Measurements from ENCODE around the gene PAPOLG. TPM values are rescaled to one million over a fixed set of nuclear protein-coding genes. Genes with fewer than 3 reads are reported as not detected.
A peak's percentile ranks its signal among the peaks of the same experiment; 100 is the strongest.

Gene PAPOLG
- 10 to 100 TPM; 22.8 to 24.6 (median 23.3) TPM for polyA plus RNA-seq (ENCODE audit: insufficient read length in 3 of 3)

- DNase-seq (ENCODE audit: low read depth in 3 of 3, low spot score in 2 of 3): peak; percentile 80 to 86 (median 80)
These were observed at the start of gene PAPOLG for GRCh38 chr2:60756097-60757087. TSS of gene PAPOLG (plus strand) at chr2:60756268. CDS start at chr2:60756479, 211 bp downstream.

GRCh38 chr2:60707750-60708371 is 48.2 kb upstream of the PAPOLG start:
- peak in 1 of 3 donors; percentile 3 for DNase-seq (ENCODE audit: low read depth in 3 of 3, low spot score in 2 of 3)

GRCh38 chr2:60708630-60709320 is 47.3 kb upstream of the PAPOLG start:
- no peak for DNase-seq (ENCODE audit: low read depth in 3 of 3, low spot score in 2 of 3)

GRCh38 chr2:60710707-60711106 is 45.4 kb upstream of the PAPOLG start:
- DNase-seq (ENCODE audit: low read depth in 3 of 3, low spot score in 2 of 3): no peak

- DNase-seq (ENCODE audit: low read depth in 3 of 3, low spot score in 2 of 3): no peak
These were observed 40.5 kb upstream of the PAPOLG start for GRCh38 chr2:60715561-60715960.

- DNase-seq (ENCODE audit: low read depth in 3 of 3, low spot score in 2 of 3): no peak
These were observed 38.4 kb upstream of the PAPOLG start for GRCh38 chr2:60717691-60718090.

- no peak for DNase-seq (ENCODE audit: low read depth in 3 of 3, low spot score in 2 of 3)
These were observed 36.7 kb upstream of the PAPOLG start for GRCh38 chr2:60719331-60719730.

- no peak for DNase-seq (ENCODE audit: low read depth in 3 of 3, low spot score in 2 of 3)
These were observed 30.6 kb upstream of the PAPOLG start for GRCh38 chr2:60725466-60725865.

- DNase-seq (ENCODE audit: low read depth in 3 of 3, low spot score in 2 of 3): no peak
These were observed 27.2 kb upstream of the PAPOLG start for GRCh38 chr2:60728855-60729254.

- no peak for DNase-seq (ENCODE audit: low read depth in 3 of 3, low spot score in 2 of 3)
These were observed 20.4 kb upstream of the PAPOLG start for GRCh38 chr2:60735496-60736250.

GRCh38 chr2:60738679-60739078 is 17.4 kb upstream of the PAPOLG start:
- DNase-seq (ENCODE audit: low read depth in 3 of 3, low spot score in 2 of 3): no peak

- DNase-seq (ENCODE audit: low read depth in 3 of 3, low spot score in 2 of 3): no peak
These were observed 16.9 kb upstream of the PAPOLG start for GRCh38 chr2:60739156-60739555.

- DNase-seq (ENCODE audit: low read depth in 3 of 3, low spot score in 2 of 3): no peak
These were observed 14.5 kb upstream of the PAPOLG start for GRCh38 chr2:60741576-60741975.

- no peak for DNase-seq (ENCODE audit: low read depth in 3 of 3, low spot score in 2 of 3)
These were observed 13.6 kb upstream of the PAPOLG start for GRCh38 chr2:60742419-60742818.

- no peak for DNase-seq (ENCODE audit: low read depth in 3 of 3, low spot score in 2 of 3)
These were observed 10.7 kb upstream of the PAPOLG start for GRCh38 chr2:60745330-60745729.

- no peak for DNase-seq (ENCODE audit: low read depth in 3 of 3, low spot score in 2 of 3)
These were observed 10.3 kb upstream of the PAPOLG start for GRCh38 chr2:60745761-60746160.

- DNase-seq (ENCODE audit: low read depth in 3 of 3, low spot score in 2 of 3): no peak
These were observed 9.8 kb upstream of the PAPOLG start for GRCh38 chr2:60746318-60746717.

- no peak for DNase-seq (ENCODE audit: low read depth in 3 of 3, low spot score in 2 of 3)
These were observed 3.6 kb downstream of the PAPOLG start for GRCh38 chr2:60759654-60760053.

GRCh38 chr2:60764736-60765534 is 8.9 kb downstream of the PAPOLG start:
- DNase-seq (ENCODE audit: low read depth in 3 of 3, low spot score in 2 of 3): no peak

- no peak for DNase-seq (ENCODE audit: low read depth in 3 of 3, low spot score in 2 of 3)
These were observed 10.2 kb downstream of the PAPOLG start for GRCh38 chr2:60766283-60766682.
